GM12878 (cell line): ENCODE results near the gene FBLN1.

Source experiments
- ATF3 ChIP-seq: IDR thresholded peaks from 2 replicates; pipeline ENCODE4 v1.6.1; 2011; ENCODE audit warnings: low read depth, mild to moderate bottlenecking, low read length, moderate library complexity, borderline replicate concordance; ENCODE audit errors: extremely low read depth
- BCL11A ChIP-seq: IDR thresholded peaks from 2 replicates; pipeline ENCODE4 v1.6.1; 2011; ENCODE audit warnings: low read depth, low read length
- CTCF ChIP-seq, 3 experiments: IDR thresholded peaks in 2 of 3; conservative IDR thresholded peaks in 1 of 3; 2 replicates each; pipeline ENCODE4 v1.5.1; 2011; ENCODE audit warnings: low read depth in 3 of 3, low read length in 3 of 3, mild to moderate bottlenecking in 3 of 3, control low read depth in 2 of 3, moderate library complexity in 2 of 3, inconsistent platforms in 1 of 3, mixed read lengths in 1 of 3; ENCODE audit not compliant: control insufficient read depth in 2 of 3, insufficient read depth in 1 of 3; ENCODE audit errors: extremely low read depth in 1 of 3
- ELK1 ChIP-seq: IDR thresholded peaks from 2 replicates; pipeline ENCODE4 v1.6.1; 2012; ENCODE audit warnings: low read depth, low read length, improper control_type of control experiment
- IKZF2 ChIP-seq, 2 experiments: fragments of 450-650 bp; IDR thresholded peaks; 2 replicates each; pipeline ENCODE4 v1.6.1; 2017; ENCODE audit warnings: mild to moderate bottlenecking in 2 of 2, moderate library complexity in 2 of 2
- POLR2A ChIP-seq: IDR thresholded peaks from 2 replicates; pipeline ENCODE4 v1.6.1; 2011; ENCODE audit warnings: low read depth, mild to moderate bottlenecking, low read length
- POLR2AphosphoS2 ChIP-seq: IDR thresholded peaks from 2 replicates; pipeline ENCODE4 v1.6.1; 2011; ENCODE audit warnings: low read depth, mild to moderate bottlenecking, low read length, improper control_type of control experiment, moderate library complexity
- POLR2AphosphoS5 ChIP-seq: IDR thresholded peaks from 2 replicates; pipeline ENCODE4 v1.6.1; 2011; ENCODE audit warnings: mild to moderate bottlenecking, low read length, inconsistent platforms
- SKIL ChIP-seq: fragments of 450-650 bp; IDR thresholded peaks from 2 replicates; pipeline ENCODE4 v1.6.1; 2017; ENCODE audit warnings: mild to moderate bottlenecking, low read depth, inconsistent platforms; ENCODE audit not compliant: poor library complexity, severe bottlenecking
- TF ChIP-seq, protein P1 (sequence below): fragments of 450-650 bp; formaldehyde crosslinking; IDR thresholded peaks from 2 replicates; pipeline ENCODE4 v1.4.0; 2020; ENCODE audit warnings: mild to moderate bottlenecking, moderate library complexity

DNA sequence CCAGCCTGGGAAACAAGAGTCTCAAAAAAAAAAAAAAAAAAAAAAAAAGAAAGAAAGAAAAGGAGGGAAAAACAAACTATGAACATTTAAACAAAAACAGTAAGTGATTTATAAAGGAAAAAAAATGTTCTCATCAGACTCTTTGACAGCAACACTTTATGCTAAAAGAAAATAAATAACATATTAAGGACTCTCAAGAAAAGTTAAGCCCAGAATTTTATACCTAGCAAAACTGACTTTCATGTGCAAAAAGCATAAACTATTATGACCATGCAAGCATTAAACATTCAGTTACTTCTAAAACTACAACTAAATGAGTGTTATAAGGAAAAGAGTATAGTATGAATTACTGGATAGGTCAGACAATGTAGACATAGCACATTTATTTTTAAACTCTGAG, 68.4 kb downstream of the FBLN1 start:
- TF ChIP-seq ATF3, result no peak
- TF ChIP-seq ELK1, result no peak
- TF ChIP-seq POLR2A, result no peak
- no peak for TF ChIP-seq CTCF (IDR thresholded peaks at IDR 0.05 in 2 of 3, conservative IDR thresholded peaks at IDR 0.05 in 1 of 3; ENCODE audit: control insufficient read depth in 2 of 3, extremely low read depth in 1 of 3, insufficient read depth in 1 of 3, low read depth in 3 of 3, low read length in 3 of 3)
- TF ChIP-seq POLR2AphosphoS2, result no peak
- TF ChIP-seq BCL11A, result no peak
- TF ChIP-seq, protein P1, sequence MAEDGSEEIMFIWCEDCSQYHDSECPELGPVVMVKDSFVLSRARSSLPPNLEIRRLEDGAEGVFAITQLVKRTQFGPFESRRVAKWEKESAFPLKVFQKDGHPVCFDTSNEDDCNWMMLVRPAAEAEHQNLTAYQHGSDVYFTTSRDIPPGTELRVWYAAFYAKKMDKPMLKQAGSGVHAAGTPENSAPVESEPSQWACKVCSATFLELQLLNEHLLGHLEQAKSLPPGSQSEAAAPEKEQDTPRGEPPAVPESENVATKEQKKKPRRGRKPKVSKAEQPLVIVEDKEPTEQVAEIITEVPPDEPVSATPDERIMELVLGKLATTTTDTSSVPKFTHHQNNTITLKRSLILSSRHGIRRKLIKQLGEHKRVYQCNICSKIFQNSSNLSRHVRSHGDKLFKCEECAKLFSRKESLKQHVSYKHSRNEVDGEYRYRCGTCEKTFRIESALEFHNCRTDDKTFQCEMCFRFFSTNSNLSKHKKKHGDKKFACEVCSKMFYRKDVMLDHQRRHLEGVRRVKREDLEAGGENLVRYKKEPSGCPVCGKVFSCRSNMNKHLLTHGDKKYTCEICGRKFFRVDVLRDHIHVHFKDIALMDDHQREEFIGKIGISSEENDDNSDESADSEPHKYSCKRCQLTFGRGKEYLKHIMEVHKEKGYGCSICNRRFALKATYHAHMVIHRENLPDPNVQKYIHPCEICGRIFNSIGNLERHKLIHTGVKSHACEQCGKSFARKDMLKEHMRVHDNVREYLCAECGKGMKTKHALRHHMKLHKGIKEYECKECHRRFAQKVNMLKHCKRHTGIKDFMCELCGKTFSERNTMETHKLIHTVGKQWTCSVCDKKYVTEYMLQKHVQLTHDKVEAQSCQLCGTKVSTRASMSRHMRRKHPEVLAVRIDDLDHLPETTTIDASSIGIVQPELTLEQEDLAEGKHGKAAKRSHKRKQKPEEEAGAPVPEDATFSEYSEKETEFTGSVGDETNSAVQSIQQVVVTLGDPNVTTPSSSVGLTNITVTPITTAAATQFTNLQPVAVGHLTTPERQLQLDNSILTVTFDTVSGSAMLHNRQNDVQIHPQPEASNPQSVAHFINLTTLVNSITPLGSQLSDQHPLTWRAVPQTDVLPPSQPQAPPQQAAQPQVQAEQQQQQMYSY (CRISPR knock-in tag), result no peak
- TF ChIP-seq POLR2AphosphoS5, result no peak
- TF ChIP-seq SKIL, result no peak
- TF ChIP-seq IKZF2 (IDR thresholded peaks at IDR 0.05), result no peak
